Common myeloid progenitor, CD34-positive (primary cell): ENCODE measurements around the gene PIWIL4.

Experiments
- CTCF ChIA-PET: fragments of 350-600 bp; sonication (Branson Sonifier 250); formaldehyde crosslinking; loops from one replicate; lab custom pipeline; 2021; ENCODE audit warnings: antibody characterized with exemption; lab: Charles Lee
- POLR2A ChIA-PET: fragments of 350-600 bp; sonication (Branson Sonifier 250); formaldehyde crosslinking; loops from one replicate; lab custom pipeline; 2021; ENCODE audit warnings: antibody characterized with exemption; lab: Charles Lee
- DNase-seq, 3 donors: peaks; one replicate each; pipeline versions ENCODE4 v3.0.0 to v3.0.0-alpha.2; 2013
- H3K27ac ChIP-seq, 2 experiments: 1 replicate in 1 of 2; 2 replicates in 1 of 2; pipeline ENCODE4 v1.7.0; 2013; ENCODE audit warnings: inconsistent platforms in 2 of 2, low read length in 2 of 2, mild to moderate bottlenecking in 2 of 2, low read depth in 1 of 2, moderate library complexity in 1 of 2; ENCODE audit not compliant: severe bottlenecking in 2 of 2, insufficient read depth in 1 of 2, poor library complexity in 1 of 2
- H3K27me3 ChIP-seq, 5 experiments: replicated peaks in 2 of 5; 1 replicate in 3 of 5; 2 replicates in 2 of 5; pipeline versions ENCODE4 v1.6.1 to v1.7.0; 2013; ENCODE audit warnings: low read length in 4 of 5, mild to moderate bottlenecking in 2 of 5, moderate library complexity in 2 of 5, inconsistent platforms in 1 of 5; ENCODE audit not compliant: insufficient read depth in 5 of 5, control insufficient read depth in 4 of 5
- H3K36me3 ChIP-seq, 4 experiments: 1 replicate in 2 of 4; 2 replicates in 2 of 4; pipeline versions ENCODE4 v1.6.1 to v1.7.0; 2013; ENCODE audit warnings: low read length in 3 of 4, control low read depth in 1 of 4, mild to moderate bottlenecking in 1 of 4; ENCODE audit not compliant: control insufficient read depth in 4 of 4, insufficient read depth in 4 of 4
- H3K4me1 ChIP-seq, 4 experiments: 1 replicate in 3 of 4; 2 replicates in 1 of 4; pipeline versions ENCODE4 v1.6.1 to v1.7.1; 2013; ENCODE audit warnings: low read length in 3 of 4, mild to moderate bottlenecking in 3 of 4, control low read depth in 1 of 4, inconsistent platforms in 1 of 4, moderate library complexity in 1 of 4; ENCODE audit not compliant: control insufficient read depth in 4 of 4, insufficient read depth in 4 of 4; ENCODE audit errors: control extremely low read depth in 1 of 4
- H3K4me3 ChIP-seq, 7 experiments: 1 replicate in 4 of 7; 2 replicates in 3 of 7; pipeline versions ENCODE4 v1.5.1 to v1.7.0; 2013; ENCODE audit warnings: mild to moderate bottlenecking in 7 of 7, low read length in 6 of 7, moderate library complexity in 6 of 7, inconsistent platforms in 2 of 7, low read depth in 2 of 7, control low read depth in 1 of 7; ENCODE audit not compliant: insufficient read depth in 4 of 7, control insufficient read depth in 1 of 7; ENCODE audit errors: extremely low read depth in 1 of 7
- H3K9me3 ChIP-seq, 5 experiments: 1 replicate in 4 of 5; 2 replicates in 1 of 5; pipeline versions ENCODE4 v1.6.1 to v1.7.1; 2013; ENCODE audit warnings: low read length in 4 of 5, mild to moderate bottlenecking in 2 of 5, inconsistent platforms in 1 of 5, low read depth in 1 of 5, moderate library complexity in 1 of 5; ENCODE audit not compliant: control insufficient read depth in 4 of 5, insufficient read depth in 2 of 5; ENCODE audit errors: control extremely low read depth in 1 of 5
- WGBS: methylation state at CpG from one replicate; pipeline ENCODE4 v1.1.5; 2013; ENCODE audit not compliant: insufficient coverage; 5-methylcytosine and 5-hydroxymethylcytosine counted together

PIWIL4 gene

DNA sequence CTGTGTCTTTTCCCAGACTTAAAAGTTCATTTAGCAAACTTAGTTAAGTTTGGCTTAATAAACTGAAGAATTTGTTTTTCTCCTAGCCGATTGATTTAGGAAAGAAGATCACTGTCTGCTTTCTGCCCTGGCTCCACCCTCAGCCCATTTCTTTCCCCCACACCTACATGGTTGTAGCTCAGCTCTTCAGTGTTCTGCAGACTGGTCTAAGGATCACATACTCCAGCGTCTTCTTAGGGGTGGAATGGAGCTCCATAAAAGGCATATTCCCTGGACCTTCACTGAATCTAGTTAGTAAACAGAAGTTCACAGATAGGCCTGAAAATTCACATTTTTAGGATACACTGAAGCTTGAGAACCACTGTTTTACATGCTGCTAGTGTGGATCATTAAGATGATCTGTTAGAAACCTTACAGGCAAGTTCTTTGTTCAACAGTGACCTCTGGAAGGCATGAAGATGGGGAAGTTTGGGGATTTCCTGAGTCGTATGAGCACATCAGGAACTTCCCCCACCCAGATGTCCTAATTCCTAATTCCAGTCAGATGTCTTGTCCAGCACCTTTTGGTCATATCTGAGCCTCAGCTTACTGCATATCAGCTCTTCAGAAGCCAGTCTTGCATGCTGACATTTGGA lies 16.8 kb downstream of the PIWIL4 start:
- H3K9me3 ChIP-seq, result no peaks in the 10 kb centered on the region
- H3K36me3 ChIP-seq, result peaks cover 0 to under 1% (median 0%) of the 10 kb centered on the region in 4 experiments
- WGBS, result no CpG with 5 or more reads among the region's 3 CpGs
- ChIA-PET POLR2A (no interaction called here), CTCF (interaction anchor here (1.5 to 1.8 kb wide), 2 partner anchors 13 to 14 kb away, joined by 3 to 4 read pairs; no protein-coding TSS in a partner anchor)
- H3K27me3 ChIP-seq, result no peaks in the 10 kb centered on the region
- no peak overlapping the region for H3K27ac ChIP-seq
- H3K4me1 ChIP-seq, result peaks cover 0 to 8% (median 3%) of the 10 kb centered on the region in 4 experiments
- H3K4me3 ChIP-seq, result peak overlapping the region in 1 of 7 experiments; percentile 22
- DNase-seq, result peak in 2 of 3 donors; percentile 13 to 14

DNA sequence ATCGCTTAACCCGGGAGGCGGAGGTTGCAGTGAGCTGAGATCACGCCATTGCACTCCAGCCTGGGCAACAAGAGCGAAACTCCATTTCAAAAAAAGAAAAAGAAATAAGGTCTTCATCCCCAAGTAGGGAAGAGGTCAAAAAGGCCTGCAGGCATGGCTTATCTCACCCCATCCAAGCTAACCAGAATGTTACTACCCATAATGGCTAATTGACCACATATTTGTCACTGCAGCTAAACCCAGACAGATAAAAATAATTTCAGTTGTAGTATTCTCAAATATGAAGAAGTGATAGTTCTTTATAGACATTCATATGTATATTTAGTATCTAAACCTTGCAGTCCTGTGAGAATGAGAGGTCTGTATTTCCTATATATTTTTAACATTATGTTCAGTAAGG lies 17.8 kb downstream of the PIWIL4 start:
- WGBS, result 100% methylated on average over 3 of the region's 5 CpGs
- no peaks in the 10 kb centered on the region for H3K27me3 ChIP-seq
- CTCF ChIA-PET, result no interaction called here
- peaks cover 0 to 2% (median 0%) of the 10 kb centered on the region in 4 experiments for H3K36me3 ChIP-seq
- H3K27ac ChIP-seq, result no peak overlapping the region
- DNase-seq, result no peak
- no peak overlapping the region for H3K4me3 ChIP-seq
- H3K9me3 ChIP-seq, result no peaks in the 10 kb centered on the region
- POLR2A ChIA-PET, result no interaction called here
- H3K4me1 ChIP-seq, result peaks cover 0 to 8% (median 3%) of the 10 kb centered on the region in 4 experiments

DNA sequence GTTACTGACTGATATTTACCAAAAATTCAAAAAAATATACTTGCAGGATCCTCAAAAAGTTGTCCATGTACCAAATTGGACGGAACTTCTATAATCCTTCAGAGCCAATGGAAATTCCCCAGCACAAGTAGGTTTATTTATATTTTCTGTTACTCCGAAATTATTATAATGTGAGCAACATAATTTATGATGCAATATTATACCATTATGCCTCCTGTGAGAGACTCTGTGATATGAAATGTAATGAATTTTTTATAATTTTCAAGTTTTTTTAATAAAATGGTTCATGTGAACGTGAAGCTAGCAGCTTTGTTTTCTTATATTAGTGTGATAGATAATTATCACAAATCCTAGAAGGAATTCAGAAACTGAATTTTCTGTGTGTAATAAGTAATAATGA lies 18.2 kb downstream of the PIWIL4 start:
- peaks cover 0 to 8% (median 3%) of the 10 kb centered on the region in 4 experiments for H3K4me1 ChIP-seq
- no CpG with 5 or more reads among the region's 3 CpGs for WGBS
- H3K27ac ChIP-seq, result no peak overlapping the region
- H3K4me3 ChIP-seq, result no peak overlapping the region
- ChIA-PET POLR2A (no interaction called here), CTCF (no interaction called here)
- no peak for DNase-seq
- H3K36me3 ChIP-seq, result peaks cover 0 to 2% (median 0%) of the 10 kb centered on the region in 4 experiments
- no peaks in the 10 kb centered on the region for H3K9me3 ChIP-seq
- no peaks in the 10 kb centered on the region for H3K27me3 ChIP-seq

DNA sequence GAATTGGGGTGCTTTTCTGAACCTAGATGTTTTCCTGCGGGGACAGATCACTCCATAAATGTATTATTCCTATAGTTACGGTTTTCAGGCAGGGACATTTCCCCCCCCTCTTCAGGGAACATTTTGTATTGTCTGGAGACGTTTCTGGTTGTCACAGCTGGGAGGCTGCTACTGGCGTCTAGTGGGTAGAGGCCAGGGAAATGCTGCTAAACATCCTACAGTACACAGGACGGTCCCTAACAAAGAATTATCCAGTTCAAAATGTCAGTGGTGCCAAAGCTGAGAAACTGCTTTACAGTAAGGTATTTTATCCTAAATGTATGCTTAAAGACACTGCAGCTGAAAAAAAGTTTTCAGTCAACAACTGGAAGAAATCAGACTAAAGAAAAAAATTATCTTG lies 19.4 kb downstream of the PIWIL4 start:
- H3K27me3 ChIP-seq, result no peaks in the 10 kb centered on the region
- no peak overlapping the region for H3K4me3 ChIP-seq
- H3K9me3 ChIP-seq, result no peaks in the 10 kb centered on the region
- H3K27ac ChIP-seq, result no peak overlapping the region
- DNase-seq, result no peak
- ChIA-PET CTCF (interaction anchor here (1.4 to 4.6 kb wide), 2 partner anchors 11 to 68 kb away, joined by 5 to 28 read pairs; no protein-coding TSS in a partner anchor), POLR2A (no interaction called here)
- peaks cover 0 to 8% (median 3%) of the 10 kb centered on the region in 4 experiments for H3K4me1 ChIP-seq
- WGBS, result 89% methylated on average over 4 of the region's 5 CpGs
- H3K36me3 ChIP-seq, result peaks cover 0 to 2% (median 0%) of the 10 kb centered on the region in 4 experiments

DNA sequence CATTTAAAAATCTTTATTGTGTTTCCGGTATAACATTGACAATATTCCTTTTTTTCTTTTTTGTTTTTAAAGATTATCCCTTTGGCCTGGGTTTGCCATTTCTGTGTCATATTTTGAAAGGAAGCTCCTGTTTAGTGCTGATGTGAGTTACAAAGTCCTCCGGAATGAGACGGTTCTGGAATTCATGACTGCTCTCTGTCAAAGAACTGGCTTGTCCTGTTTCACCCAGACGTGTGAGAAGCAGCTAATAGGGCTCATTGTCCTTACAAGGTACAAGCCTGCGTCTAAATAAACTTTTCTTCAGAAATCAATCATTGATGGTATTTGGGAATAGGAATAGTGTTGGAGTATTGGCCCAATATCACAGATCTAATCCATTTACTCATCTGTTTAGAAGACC lies 19.8 kb downstream of the PIWIL4 start:
- Histone ChIP-seq H3K27me3 (no peaks in the 10 kb centered on the region), H3K36me3 (peaks cover 0 to 2% (median 0%) of the 10 kb centered on the region in 4 experiments), H3K4me3 (no peak overlapping the region), H3K27ac (no peak overlapping the region), H3K9me3 (no peaks in the 10 kb centered on the region), H3K4me1 (peaks cover 0 to 8% (median 3%) of the 10 kb centered on the region in 4 experiments)
- 100% methylated on average over 3 of the region's 5 CpGs for WGBS
- DNase-seq, result no peak
- CTCF ChIA-PET, result interaction anchor here (1.4 to 4.6 kb wide), 2 partner anchors 11 to 68 kb away, joined by 5 to 28 read pairs; no protein-coding TSS in a partner anchor
- POLR2A ChIA-PET, result no interaction called here

DNA sequence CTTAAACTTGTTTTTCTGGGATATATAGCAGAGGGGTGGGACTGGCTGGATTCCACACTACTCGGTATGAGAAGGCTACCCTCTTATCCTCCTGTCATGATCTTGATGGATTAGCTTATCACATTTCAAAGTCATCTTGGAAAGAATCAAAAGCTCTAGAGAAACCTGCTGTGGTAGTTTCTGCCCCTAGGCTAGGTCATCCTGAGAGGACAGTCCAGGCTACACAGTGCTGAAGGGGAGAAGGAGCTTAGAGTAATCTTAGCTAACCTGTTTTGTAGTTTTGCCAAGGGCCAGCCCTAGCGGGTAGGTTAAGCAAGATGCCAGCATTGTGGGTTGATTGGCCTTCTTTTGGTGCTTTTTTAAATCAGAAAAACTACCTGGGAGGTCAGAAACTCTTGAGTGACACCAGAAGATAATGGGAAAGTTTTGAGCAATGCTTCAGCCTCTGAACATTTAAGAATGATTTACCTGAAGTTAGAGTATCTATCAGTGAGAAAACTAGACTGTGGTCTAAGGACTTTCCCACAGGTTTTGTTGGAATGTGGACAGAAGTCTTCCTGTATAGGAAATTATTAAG lies 21.3 kb downstream of the PIWIL4 start:
- CTCF ChIA-PET, result interaction anchor here (0.9 to 4.6 kb wide), 5 partner anchors 9 to 70 kb away, joined by 3 to 28 read pairs (median 4); no protein-coding TSS in a partner anchor
- no peak for DNase-seq
- peaks cover 0 to 2% (median 0%) of the 10 kb centered on the region in 4 experiments for H3K36me3 ChIP-seq
- 94% methylated on average over 2 of the region's 2 CpGs for WGBS
- H3K4me1 ChIP-seq, result peaks cover 0 to 8% (median 3%) of the 10 kb centered on the region in 4 experiments
- POLR2A ChIA-PET, result interaction anchor here (0.6 kb wide), 1 partner anchor 460 kb away, joined by 3 read pairs; the partner anchor contains the start of gene PANX1
- H3K4me3 ChIP-seq, result no peak overlapping the region
- H3K9me3 ChIP-seq, result no peaks in the 10 kb centered on the region
- no peaks in the 10 kb centered on the region for H3K27me3 ChIP-seq
- H3K27ac ChIP-seq, result no peak overlapping the region
